Caco-2 (cell line): Measurements from ENCODE around the gene COPS4. TPM values are rescaled to one million over a fixed set of nuclear protein-coding genes. Genes with fewer than 3 reads are reported as not detected.
"Not testable (repeated sequence)": the region's sequence is repeated elsewhere in the genome, so short reads cannot be mapped to it uniquely, and the experiment has no call there.

Experiments
- BruUV-seq: library from RNA; stranded (reverse); fragments of 400-500 nt; replicated peaks from 2 replicates; lab custom pipeline; 2021; lab: Mats Ljungman, UMichigan
- CTCF ChIA-PET: fragments of 300-600 bp; sonication (Branson Sonifier 250); formaldehyde crosslinking; loops from one replicate; lab custom pipeline; 2022; ENCODE audit warnings: antibody characterized with exemption; lab: Charles Lee
- POLR2A ChIA-PET: fragments of 300-600 bp; sonication (Branson Sonifier 250); formaldehyde crosslinking; loops from one replicate; lab custom pipeline; 2022; ENCODE audit warnings: antibody characterized with exemption; lab: Charles Lee
- DNase-seq, 2 experiments: peaks; one replicate each; pipeline versions ENCODE4 v3.0.0 to v3.0.0-alpha.2; 2020 to 2022
- H3K27me3 ChIP-seq: replicated peaks from 2 replicates; pipeline ENCODE4 v1.6.0; 2011; ENCODE audit warnings: low read length; ENCODE audit not compliant: control insufficient read depth, insufficient read depth
- H3K36me3 ChIP-seq: 2 replicates; pipeline ENCODE4 v1.5.1; 2011; ENCODE audit warnings: low read length; ENCODE audit not compliant: control insufficient read depth, insufficient read depth
- H3K4me1 ChIP-seq: fragments of 250-450 bp; sonication (Bioruptor Pico); 2 replicates; pipeline ENCODE4 v1.5.1; 2020; ENCODE audit warnings: mild to moderate bottlenecking
- H3K4me3 ChIP-seq: 2 replicates; pipeline ENCODE4 v1.5.1; 2011; ENCODE audit warnings: low read depth, mild to moderate bottlenecking, control low read depth, low read length
- H3K9me3 ChIP-seq: fragments of 250-450 bp; sonication (Bioruptor Pico); 2 replicates; pipeline ENCODE4 v1.5.1; 2020; ENCODE audit warnings: mild to moderate bottlenecking, moderate library complexity
- H3K27ac Mint-ChIP-seq: one replicate; pipeline ENCODE4 v1.8.0; 2022; ENCODE audit warnings: mixed read lengths; ENCODE audit not compliant: unreplicated experiment
- H3K27me3 Mint-ChIP-seq: one replicate; pipeline ENCODE4 v1.8.0; 2022; ENCODE audit warnings: mixed read lengths; ENCODE audit not compliant: insufficient read depth, unreplicated experiment
- H3K36me3 Mint-ChIP-seq: one replicate; pipeline ENCODE4 v1.8.0; 2022; ENCODE audit warnings: mild to moderate bottlenecking, mixed read lengths; ENCODE audit not compliant: insufficient read depth, unreplicated experiment
- H3K4me1 Mint-ChIP-seq: one replicate; pipeline ENCODE4 v1.8.0; 2022; ENCODE audit warnings: low read depth, mixed read lengths; ENCODE audit not compliant: unreplicated experiment
- H3K4me3 Mint-ChIP-seq: one replicate; pipeline ENCODE4 v1.8.0; 2022; ENCODE audit warnings: mild to moderate bottlenecking, moderate library complexity, mixed read lengths; ENCODE audit not compliant: unreplicated experiment
- H3K9me3 Mint-ChIP-seq: one replicate; pipeline ENCODE4 v1.8.0; 2022; ENCODE audit warnings: mixed read lengths; ENCODE audit not compliant: unreplicated experiment
- CTCF ChIP-seq, 2 experiments: fragments of 200-600 bp in 1 of 2; IDR thresholded peaks; 1 replicate in 1 of 2; 2 replicates in 1 of 2; pipeline versions ENCODE4 v1.5.1 to v1.8.0; 2011 to 2022; ENCODE audit warnings: antibody characterized with exemption in 1 of 2, control low read depth in 1 of 2, inconsistent platforms in 1 of 2, low read depth in 1 of 2, low read length in 1 of 2, mild to moderate bottlenecking in 1 of 2, moderate library complexity in 1 of 2; ENCODE audit not compliant: insufficient read depth in 1 of 2, severe bottlenecking in 1 of 2, unreplicated experiment in 1 of 2
- intact Hi-C: fragments of 100-400 bp; cut with micrococcal nuclease; formaldehyde crosslinking; loops from one replicate; pipeline ENCODE4 v1.10.0; 2022; ENCODE audit not compliant: unreplicated experiment
- total RNA-seq: library from RNA; stranded (reverse); gene quantifications from 2 replicates; pipeline ENCODE4 v1.2.3, GENCODE V29; 2022

COPS4 gene
- total RNA-seq, 1 experiment from 2014 or later = 36.3 TPM

GRCh38 chr4:83110223-83110945, 75.4 kb downstream of the COPS4 start:
- no peaks in the 10 kb centered on the region for H3K27me3 Mint-ChIP-seq
- Histone ChIP-seq H3K4me3 (peak overlapping the region; percentile 51), H3K9me3 (no peaks in the 10 kb centered on the region), H3K4me1 (peaks cover 22% of the 10 kb centered on the region), H3K27me3 (no peaks in the 10 kb centered on the region), H3K36me3 (no peaks in the 10 kb centered on the region)
- peak; percentile 52 to 60 for TF ChIP-seq CTCF (IDR thresholded peaks at IDR 0.05; ENCODE audit: insufficient read depth in 1 of 2, low read depth in 1 of 2, low read length in 1 of 2, severe bottlenecking in 1 of 2, unreplicated experiment in 1 of 2)
- CTCF ChIA-PET = interaction anchor here (0.5 to 1.6 kb wide), 9 partner anchors 9 to 1482 kb away, joined by 3 to 13 read pairs (median 4); partner anchors contain the start of genes COPS4 and COQ2
- H3K4me3 Mint-ChIP-seq = peak overlapping the region; percentile 79
- POLR2A ChIA-PET = interaction anchor here (0.6 to 1.0 kb wide), 3 partner anchors 36 to 174 kb away, joined by 4 to 18 read pairs (median 8); partner anchors contain the start of gene COQ2
- intact Hi-C loops = loop anchor here (1.0 to 5.0 kb wide), 3 partner anchors 36 to 150 kb away; no protein-coding TSS in a partner anchor
- no peaks in the 10 kb centered on the region for H3K9me3 Mint-ChIP-seq
- DNase-seq = peak; percentile 87 to 89
- peaks cover 24% of the 10 kb centered on the region for H3K4me1 Mint-ChIP-seq
- TSS peak; percentile 64 for BruUV-seq
- H3K36me3 Mint-ChIP-seq = no peaks in the 10 kb centered on the region
- H3K27ac Mint-ChIP-seq = peak overlapping the region; percentile 64

GRCh38 chr4:83110970-83111750, 76.2 kb downstream of the COPS4 start:
- H3K9me3 Mint-ChIP-seq = no peaks in the 10 kb centered on the region

GRCh38 chr4:83111751-83112141, 76.8 kb downstream of the COPS4 start:
- POLR2A ChIA-PET, H3K27me3 ChIP-seq, BruUV-seq, H3K9me3 ChIP-seq, H3K36me3 Mint-ChIP-seq, CTCF ChIA-PET, H3K36me3 ChIP-seq, H3K27ac Mint-ChIP-seq, H3K4me3 ChIP-seq, H3K9me3 Mint-ChIP-seq, DNase-seq, H3K27me3 Mint-ChIP-seq, H3K4me3 Mint-ChIP-seq: not testable (repeated sequence)
- peaks cover 27% of the 10 kb centered on the region for H3K4me1 Mint-ChIP-seq
- intact Hi-C loops = loop anchor here (2.0 to 5.0 kb wide), 2 partner anchors 96 to 149 kb away; no protein-coding TSS in a partner anchor
- H3K4me1 ChIP-seq = peaks cover 26% of the 10 kb centered on the region

More at GRCh38 chr4:83110970-83111750, 76.2 kb downstream of the COPS4 start:
- Mint-ChIP-seq H3K27ac (no peak overlapping the region), H3K27me3 (no peaks in the 10 kb centered on the region), H3K36me3 (no peaks in the 10 kb centered on the region), H3K4me1 (peaks cover 27% of the 10 kb centered on the region), H3K4me3 (peak overlapping the region; percentile 79)
- H3K4me1 ChIP-seq = peaks cover 26% of the 10 kb centered on the region
- no TSS peak for BruUV-seq
- intact Hi-C loops = loop anchor here (1.0 to 5.0 kb wide), 3 partner anchors 37 to 150 kb away; no protein-coding TSS in a partner anchor
- no peak for DNase-seq
- H3K4me3 ChIP-seq = no peak overlapping the region
- CTCF ChIA-PET = interaction anchor here (0.9 to 1.6 kb wide), 7 partner anchors 8 to 174 kb away, joined by 3 to 13 read pairs (median 5); partner anchors contain the start of genes COPS4 and COQ2
- TF ChIP-seq CTCF (IDR thresholded peaks at IDR 0.05; ENCODE audit: insufficient read depth in 1 of 2, low read depth in 1 of 2, low read length in 1 of 2, severe bottlenecking in 1 of 2, unreplicated experiment in 1 of 2) = no peak
- no peaks in the 10 kb centered on the region for H3K36me3 ChIP-seq
- H3K27me3 ChIP-seq = no peaks in the 10 kb centered on the region
- H3K9me3 ChIP-seq = no peaks in the 10 kb centered on the region
- POLR2A ChIA-PET = interaction anchor here (0.6 to 1.0 kb wide), 2 partner anchors 37 to 173 kb away, joined by 4 to 18 read pairs; partner anchors contain the start of gene COQ2
